ENCODE results near the gene PLA2G4D. TPM values are rescaled to one million over a fixed set of nuclear protein-coding genes. Genes with fewer than 3 reads are reported as not detected.

The PLA2G4D gene
- total RNA-seq, 1 donor from 2014 or later = not detected

GRCh38 chr15:42060797-42061196, 33.6 kb downstream of the PLA2G4D start:
- DNase-seq (ENCODE audit: low spot score) = no peak
- peaks cover 8% of the 10 kb centered on the region for H3K4me1 Mint-ChIP-seq (ENCODE audit: low read depth)
- intact Hi-C loops (cut with micrococcal nuclease) = no loop called here
- no peaks in the 10 kb centered on the region for H3K9me3 Mint-ChIP-seq
- H3K27ac Mint-ChIP-seq = no peak overlapping the region
- H3K4me3 Mint-ChIP-seq (ENCODE audit: low read depth) = no peak overlapping the region
- H3K36me3 Mint-ChIP-seq (ENCODE audit: low read depth) = no peaks in the 10 kb centered on the region
- peaks cover 33% of the 10 kb centered on the region for H3K27me3 Mint-ChIP-seq (ENCODE audit: low read depth)

GRCh38 chr15:42060477-42060763, 33.9 kb downstream of the PLA2G4D start:
- Mint-ChIP-seq H3K4me3 (ENCODE audit: low read depth) (no peak overlapping the region), H3K27ac (no peak overlapping the region), H3K9me3 (no peaks in the 10 kb centered on the region), H3K4me1 (ENCODE audit: low read depth) (peaks cover 8% of the 10 kb centered on the region), H3K27me3 (ENCODE audit: low read depth) (peaks cover 33% of the 10 kb centered on the region), H3K36me3 (ENCODE audit: low read depth) (no peaks in the 10 kb centered on the region)
- no peak for DNase-seq (ENCODE audit: low spot score)
- intact Hi-C loops (cut with micrococcal nuclease) = no loop called here

DNA sequence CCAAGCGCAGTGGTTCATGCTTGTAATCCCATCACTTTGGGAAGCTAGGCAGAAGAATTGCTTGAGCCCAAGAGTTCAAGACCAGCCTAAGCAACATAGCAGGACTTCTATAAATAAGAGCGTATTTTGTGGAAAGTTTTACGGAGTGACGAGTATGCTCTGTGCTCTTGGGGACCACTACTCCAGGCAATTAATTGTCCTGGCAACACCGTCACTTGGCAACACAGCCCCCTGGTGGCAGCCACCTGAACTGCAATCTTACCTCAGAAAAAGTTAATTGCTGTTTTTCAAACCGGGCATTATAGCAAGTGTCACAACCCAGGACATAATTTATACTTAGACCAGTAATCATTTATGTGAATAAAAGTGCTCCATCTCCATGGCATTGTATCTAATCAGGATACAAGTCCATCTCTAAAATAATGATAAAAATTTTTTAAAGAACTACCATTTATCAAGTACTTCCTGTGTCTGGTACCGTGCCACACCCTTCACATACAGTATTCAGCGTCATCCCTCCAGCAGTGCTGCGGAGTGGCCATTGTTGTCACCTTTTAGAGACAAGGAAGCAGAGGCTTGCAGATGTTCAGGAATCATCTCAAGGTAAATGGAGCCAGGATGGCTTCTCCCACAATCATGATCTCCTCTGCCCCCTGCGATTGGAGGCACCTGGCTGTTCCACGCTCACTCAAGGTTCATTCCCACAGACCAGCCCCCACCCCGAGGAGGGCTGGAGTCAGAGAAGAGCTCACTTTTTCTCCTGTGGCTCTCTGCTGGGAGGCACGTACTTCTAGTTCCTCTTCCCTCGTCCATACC, 34.5 kb downstream of the PLA2G4D start:
- Mint-ChIP-seq H3K4me1 (ENCODE audit: low read depth) (peaks cover 8% of the 10 kb centered on the region), H3K9me3 (no peaks in the 10 kb centered on the region), H3K36me3 (ENCODE audit: low read depth) (no peaks in the 10 kb centered on the region), H3K4me3 (ENCODE audit: low read depth) (no peak overlapping the region), H3K27me3 (ENCODE audit: low read depth) (peaks cover 33% of the 10 kb centered on the region), H3K27ac (no peak overlapping the region)
- peak; percentile 56 for DNase-seq (ENCODE audit: low spot score)
- intact Hi-C loops (cut with micrococcal nuclease) = loop anchor here (1.0 kb wide), 1 partner anchor 71 kb away; no protein-coding TSS in a partner anchor

DNA sequence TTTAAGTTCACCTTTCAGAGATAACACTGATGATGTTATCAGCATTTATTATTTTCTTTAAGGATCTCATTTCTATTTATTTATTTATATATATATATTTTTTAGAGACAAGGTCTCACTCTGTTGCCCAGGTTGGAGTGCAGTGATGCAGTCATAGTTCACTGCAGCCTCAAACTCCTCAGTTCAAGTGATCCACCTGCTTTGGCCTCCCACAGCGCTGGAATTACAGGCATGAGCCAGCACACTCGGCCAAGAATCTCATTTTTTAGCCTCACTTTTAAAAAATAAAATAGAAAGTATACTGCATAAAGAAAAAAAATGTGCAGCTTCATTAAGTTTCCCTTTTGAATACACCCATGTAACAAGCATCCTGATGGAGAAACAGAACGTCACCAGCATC, 35.6 kb downstream of the PLA2G4D start:
- peaks cover 37% of the 10 kb centered on the region for H3K27me3 Mint-ChIP-seq (ENCODE audit: low read depth)
- no peaks in the 10 kb centered on the region for H3K36me3 Mint-ChIP-seq (ENCODE audit: low read depth)
- no peak for DNase-seq (ENCODE audit: low spot score)
- no peak overlapping the region for H3K4me3 Mint-ChIP-seq (ENCODE audit: low read depth)
- H3K4me1 Mint-ChIP-seq (ENCODE audit: low read depth) = peaks cover 8% of the 10 kb centered on the region
- H3K9me3 Mint-ChIP-seq = no peaks in the 10 kb centered on the region
- intact Hi-C loops (cut with micrococcal nuclease) = loop anchor here (1.0 kb wide), 1 partner anchor 69 kb away; no protein-coding TSS in a partner anchor
- H3K27ac Mint-ChIP-seq = no peak overlapping the region

GRCh38 chr15:42057799-42058646, 36.3 kb downstream of the PLA2G4D start:
- Mint-ChIP-seq H3K4me1 (ENCODE audit: low read depth) (peaks cover 8% of the 10 kb centered on the region), H3K9me3 (no peaks in the 10 kb centered on the region), H3K36me3 (ENCODE audit: low read depth) (no peaks in the 10 kb centered on the region), H3K27me3 (ENCODE audit: low read depth) (peaks cover 39% of the 10 kb centered on the region), H3K27ac (no peak overlapping the region), H3K4me3 (ENCODE audit: low read depth) (no peak overlapping the region)
- intact Hi-C loops (cut with micrococcal nuclease) = loop anchor here (2.0 kb wide), 1 partner anchor 285 kb away; no protein-coding TSS in a partner anchor
- no peak for DNase-seq (ENCODE audit: low spot score)

GRCh38 chr15:42056934-42057798, 37.2 kb downstream of the PLA2G4D start:
- Mint-ChIP-seq H3K27me3 (ENCODE audit: low read depth) (peaks cover 42% of the 10 kb centered on the region), H3K4me1 (ENCODE audit: low read depth) (peaks cover 8% of the 10 kb centered on the region), H3K9me3 (no peaks in the 10 kb centered on the region), H3K4me3 (ENCODE audit: low read depth) (peak overlapping the region; percentile 53), H3K27ac (no peak overlapping the region), H3K36me3 (ENCODE audit: low read depth) (no peaks in the 10 kb centered on the region)
- DNase-seq (ENCODE audit: low spot score) = peak; percentile 17
- intact Hi-C loops (cut with micrococcal nuclease) = loop anchor here (2.0 kb wide), 1 partner anchor 284 kb away; no protein-coding TSS in a partner anchor

DNA sequence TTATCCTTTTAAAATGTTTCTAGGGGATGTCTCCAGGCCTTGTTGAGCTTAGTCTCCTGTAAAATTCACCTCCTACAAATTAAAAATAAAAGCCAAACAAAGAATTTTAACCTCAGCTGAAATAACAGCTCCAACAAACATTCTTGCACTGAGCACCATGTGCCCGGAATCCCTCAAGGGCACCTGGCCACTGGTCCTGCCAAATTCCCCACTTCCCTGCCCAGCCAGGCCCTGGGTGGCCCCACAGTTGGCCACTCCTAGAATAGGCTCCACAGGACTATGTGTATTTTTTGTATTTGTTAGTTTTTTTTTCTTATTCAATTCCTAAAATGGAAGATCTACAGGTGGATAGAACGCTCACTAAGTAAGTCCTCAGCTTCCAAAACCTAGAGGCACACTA, 40.4 kb downstream of the PLA2G4D start:
- no peak overlapping the region for H3K4me3 Mint-ChIP-seq (ENCODE audit: low read depth)
- no peak for DNase-seq (ENCODE audit: low spot score)
- no peak overlapping the region for H3K27ac Mint-ChIP-seq
- no peaks in the 10 kb centered on the region for H3K9me3 Mint-ChIP-seq
- intact Hi-C loops (cut with micrococcal nuclease) = no loop called here
- no peaks in the 10 kb centered on the region for H3K36me3 Mint-ChIP-seq (ENCODE audit: low read depth)
- peaks cover 6% of the 10 kb centered on the region for H3K4me1 Mint-ChIP-seq (ENCODE audit: low read depth)
- H3K27me3 Mint-ChIP-seq (ENCODE audit: low read depth) = peaks cover 43% of the 10 kb centered on the region

GRCh38 chr15:42053010-42053409, 41.4 kb downstream of the PLA2G4D start:
- H3K9me3 Mint-ChIP-seq = no peaks in the 10 kb centered on the region
- intact Hi-C loops (cut with micrococcal nuclease) = no loop called here
- H3K4me1 Mint-ChIP-seq (ENCODE audit: low read depth) = peaks cover 6% of the 10 kb centered on the region

DNA sequence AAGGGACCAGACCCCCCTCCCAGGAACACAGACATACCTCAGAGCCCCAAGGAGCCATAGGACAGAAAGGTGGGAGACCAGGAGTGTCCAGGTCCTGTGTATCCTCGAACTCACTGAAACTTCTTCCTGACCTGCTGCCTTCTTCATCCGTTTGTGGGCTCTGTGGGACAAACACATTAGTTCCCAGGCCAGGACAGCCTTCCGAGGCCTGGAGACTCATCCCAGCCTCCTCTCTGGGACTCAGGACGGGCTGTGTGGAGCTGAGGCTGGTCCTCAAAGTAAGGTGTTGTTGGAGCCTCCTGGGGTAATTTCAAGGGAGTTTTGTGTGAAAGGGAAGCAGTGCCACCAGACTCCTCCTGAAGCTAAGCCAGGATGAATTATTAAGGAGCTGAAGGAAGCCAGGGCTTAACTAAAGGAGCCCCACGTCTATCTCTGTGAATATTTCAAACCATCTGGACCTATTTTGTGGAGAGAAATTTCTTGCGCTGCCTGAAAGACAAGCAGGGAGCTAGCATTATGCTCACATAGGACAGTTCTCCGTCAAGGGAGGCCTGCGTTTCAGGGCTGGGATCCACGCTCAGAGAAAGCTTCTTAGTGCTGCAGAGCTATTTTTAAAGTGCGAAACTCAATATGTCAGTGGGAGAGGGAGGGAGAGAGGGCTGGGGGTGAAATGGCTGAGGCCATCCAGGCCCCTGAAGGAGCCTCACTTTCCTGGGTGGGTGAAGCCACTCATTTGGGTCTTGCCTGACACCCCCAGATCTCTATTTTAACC, 43.7 kb downstream of the PLA2G4D start:
- Mint-ChIP-seq H3K4me3 (ENCODE audit: low read depth) (no peak overlapping the region), H3K4me1 (ENCODE audit: low read depth) (no peaks in the 10 kb centered on the region), H3K9me3 (no peaks in the 10 kb centered on the region), H3K27ac (no peak overlapping the region), H3K27me3 (ENCODE audit: low read depth) (peaks cover 16% of the 10 kb centered on the region), H3K36me3 (ENCODE audit: low read depth) (no peaks in the 10 kb centered on the region)
- intact Hi-C loops (cut with micrococcal nuclease) = no loop called here
- DNase-seq (ENCODE audit: low spot score) = no peak

More at GRCh38 chr15:42053010-42053409, 41.4 kb downstream of the PLA2G4D start:
- H3K27me3 Mint-ChIP-seq (ENCODE audit: low read depth) = peaks cover 39% of the 10 kb centered on the region
- DNase-seq (ENCODE audit: low spot score) = no peak
- no peak overlapping the region for H3K4me3 Mint-ChIP-seq (ENCODE audit: low read depth)
- H3K36me3 Mint-ChIP-seq (ENCODE audit: low read depth) = no peaks in the 10 kb centered on the region
- no peak overlapping the region for H3K27ac Mint-ChIP-seq

- H3K9me3 Mint-ChIP-seq = no peaks in the 10 kb centered on the region
- H3K4me1 Mint-ChIP-seq (ENCODE audit: low read depth) = peaks cover 4% of the 10 kb centered on the region
- DNase-seq (ENCODE audit: low spot score) = no peak
- no peak overlapping the region for H3K4me3 Mint-ChIP-seq (ENCODE audit: low read depth)
- intact Hi-C loops (cut with micrococcal nuclease) = no loop called here
- peaks cover 12% of the 10 kb centered on the region for H3K27me3 Mint-ChIP-seq (ENCODE audit: low read depth)
- no peak overlapping the region for H3K27ac Mint-ChIP-seq
- no peaks in the 10 kb centered on the region for H3K36me3 Mint-ChIP-seq (ENCODE audit: low read depth)
Measured at GRCh38 chr15:42048821-42049200, 45.6 kb downstream of the PLA2G4D start.

GRCh38 chr15:42048080-42048820, 46.1 kb downstream of the PLA2G4D start:
- H3K27ac Mint-ChIP-seq = no peak overlapping the region
- H3K27me3 Mint-ChIP-seq (ENCODE audit: low read depth) = peaks cover 8% of the 10 kb centered on the region
- intact Hi-C loops (cut with micrococcal nuclease) = no loop called here
- H3K9me3 Mint-ChIP-seq = no peaks in the 10 kb centered on the region
- DNase-seq (ENCODE audit: low spot score) = no peak
- no peaks in the 10 kb centered on the region for H3K36me3 Mint-ChIP-seq (ENCODE audit: low read depth)
- no peak overlapping the region for H3K4me3 Mint-ChIP-seq (ENCODE audit: low read depth)
- peaks cover 4% of the 10 kb centered on the region for H3K4me1 Mint-ChIP-seq (ENCODE audit: low read depth)

All from activated T-helper 2 cell treated with anti-CD3 and anti-CD28 coated beads, Interferon-gamma antibody, Interleukin-2, Interleukin-4, amounts not matched to agents 10 μg/mL and 5 μg/mL and 100 μg/mL, durations not matched to agents 14 hours and 24 hours and 36 hours (primary cell).